IMR-90 (cell line): ENCODE measurements around the gene NAA35.

Experiments used
- CTCF ChIP-seq: conservative IDR thresholded peaks from 2 replicates; pipeline ENCODE4 v1.5.1; 2012; ENCODE audit warnings: mild to moderate bottlenecking, low read depth, low read length, improper control_type of control experiment
- ELK1 ChIP-seq: fragments of 150-350 bp; IDR thresholded peaks from 2 replicates; pipeline ENCODE4 v1.6.1; 2016; ENCODE audit warnings: low read depth, mild to moderate bottlenecking, low read length, moderate library complexity, borderline replicate concordance

- TF ChIP-seq CTCF (peak; percentile 34; the same call in 1 of the 2 replicates), ELK1 (no peak)
These were observed 94.2 kb downstream of the NAA35 start for GRCh38 chr9:86034863-86035734.
